NCI-H2171 (cell line): ENCODE data around the gene TIMM29.
A peak's percentile ranks its signal among the peaks of the same experiment; 100 is the strongest.

Experiments
- DNase-seq: peaks from one replicate; lab custom pipeline; 2025; lab: John Stamatoyannopoulos, UW

Gene TIMM29

GRCh38 chr19:10928563-10929401 is at the start of gene TIMM29, which contains the start of gene YIPF2:
TSS of gene TIMM29 (plus strand) at chr19:10928811. CDS start at chr19:10928823, 12 bp downstream.
TSS of gene YIPF2 (minus strand) at chr19:10928639. CDS start at chr19:10928410, 229 bp downstream.
- DNase-seq: peak; percentile 98

GRCh38 chr19:10881403-10882107 is 47.1 kb upstream of the TIMM29 start:
- DNase-seq: no peak

GRCh38 chr19:10882108-10882457 is 46.5 kb upstream of the TIMM29 start:
- DNase-seq: no peak

GRCh38 chr19:10884274-10884673 is 44.3 kb upstream of the TIMM29 start:
- DNase-seq: no peak

GRCh38 chr19:10885201-10886169 is 43.1 kb upstream of the TIMM29 start:
- no peak for DNase-seq

- no peak for DNase-seq
Measured at GRCh38 chr19:10887616-10888367, 40.8 kb upstream of the TIMM29 start.

GRCh38 chr19:10888421-10888866 is 40.2 kb upstream of the TIMM29 start:
- peak; percentile 48 for DNase-seq

GRCh38 chr19:10889880-10890279 is 38.7 kb upstream of the TIMM29 start:
- DNase-seq: no peak

GRCh38 chr19:10891405-10892086 is 37.1 kb upstream of the TIMM29 start:
- peak; percentile 34 for DNase-seq

GRCh38 chr19:10892256-10892655 is 36.4 kb upstream of the TIMM29 start:
- DNase-seq: peak; percentile 60

- DNase-seq: no peak
Measured at GRCh38 chr19:10894911-10895213, 33.7 kb upstream of the TIMM29 start.

GRCh38 chr19:10895363-10895762 is 33.2 kb upstream of the TIMM29 start:
- DNase-seq: no peak

GRCh38 chr19:10895920-10896319 is 32.7 kb upstream of the TIMM29 start:
- no peak for DNase-seq

GRCh38 chr19:10896851-10897526 is 31.6 kb upstream of the TIMM29 start:
- DNase-seq: peak; percentile 44

GRCh38 chr19:10898633-10899032 is 30.0 kb upstream of the TIMM29 start:
- no peak for DNase-seq

GRCh38 chr19:10899151-10899653 is 29.4 kb upstream of the TIMM29 start:
- no peak for DNase-seq

- DNase-seq: no peak
Measured at GRCh38 chr19:10907925-10908324, 20.7 kb upstream of the TIMM29 start.

GRCh38 chr19:10908380-10908960 is 20.1 kb upstream of the TIMM29 start:
- no peak for DNase-seq

- DNase-seq: no peak
Measured at GRCh38 chr19:10911579-10912363, 16.8 kb upstream of the TIMM29 start.
